Measurements from ENCODE around the gene FAM89A.

GRCh38 chr1:231044588-231044987 is 4.5 kb upstream of the FAM89A start:
- TF ChIP-seq CTCF (IDR thresholded peaks at IDR 0.05) = no peak
- TF ChIP-seq POLR2AphosphoS5 (IDR thresholded peaks at IDR 0.05; ENCODE audit: insufficient read depth in 1 of 2, low read depth in 1 of 2) = no peak

Measured in vagina (tissue), 2 donors.